Left ventricle myocardium inferior (tissue), 1 donor: ENCODE results near the gene SLC25A26. TPM values are rescaled to one million over a fixed set of nuclear protein-coding genes. Genes with fewer than 3 reads are reported as not detected.

Source experiments
- DNase-seq: peaks from one replicate; pipeline ENCODE4 v3.0.0-alpha.2; 2020
- H3K27ac ChIP-seq: fragments of 200-600 bp; replicated peaks from 2 replicates; pipeline ENCODE4 v1.8.0; 2021
- H3K27me3 ChIP-seq: fragments of 200-600 bp; 2 replicates; pipeline ENCODE4 v1.8.0; 2021; ENCODE audit warnings: low read depth
- H3K36me3 ChIP-seq: fragments of 200-600 bp; 2 replicates; pipeline ENCODE4 v1.8.0; 2021
- H3K4me1 ChIP-seq: fragments of 200-600 bp; 2 replicates; pipeline ENCODE4 v1.8.0; 2021
- H3K4me3 ChIP-seq: fragments of 200-600 bp; 2 replicates; pipeline ENCODE4 v1.8.0; 2021; ENCODE audit warnings: mild to moderate bottlenecking, moderate library complexity
- H3K9me3 ChIP-seq: fragments of 200-600 bp; replicated peaks from 2 replicates; pipeline ENCODE4 v1.8.0; 2021
- CTCF ChIP-seq: fragments of 200-600 bp; IDR thresholded peaks from 2 replicates; pipeline ENCODE4 v1.8.0; 2021; ENCODE audit warnings: antibody characterized with exemption, mild to moderate bottlenecking, borderline replicate concordance
- intact Hi-C: fragments of 100-400 bp; cut with micrococcal nuclease; formaldehyde crosslinking; loops from one replicate; pipeline ENCODE4 v1.11.0; 2022
- total RNA-seq: library from RNA; stranded (reverse); fragmentation: NEBNext Ultra II Directional; extraction: Animal tissue kit (Norgen Biotek cat#: 25700); gene quantifications from one replicate; pipeline ENCODE4 v1.2.1, GENCODE V29; 2021
- donor health status: DM: no; HTN: yes; CAD: no; lungs with severe emphysema.

The SLC25A26 gene
- total RNA-seq, 1 donor from 2014 or later: 40.7 TPM

- DNase-seq: no peak
- peak overlapping the region; percentile 57 for H3K27ac ChIP-seq
- peaks cover 53% of the 10 kb centered on the region for H3K4me1 ChIP-seq
- no peaks in the 10 kb centered on the region for H3K27me3 ChIP-seq
- peaks cover 71% of the 10 kb centered on the region for H3K36me3 ChIP-seq
- no peak overlapping the region for H3K4me3 ChIP-seq
- intact Hi-C loops: no loop called here
- no peaks in the 10 kb centered on the region for H3K9me3 ChIP-seq
- TF ChIP-seq CTCF: no peak
These were observed 172.7 kb downstream of the SLC25A26 start for GRCh38 chr3:66393333-66394005.

- intact Hi-C loops: no loop called here
- Histone ChIP-seq H3K27me3 (no peaks in the 10 kb centered on the region), H3K4me3 (no peak overlapping the region), H3K36me3 (peaks cover 74% of the 10 kb centered on the region), H3K4me1 (peaks cover 55% of the 10 kb centered on the region), H3K9me3 (no peaks in the 10 kb centered on the region), H3K27ac (peak overlapping the region; percentile 57)
- DNase-seq: no peak
- TF ChIP-seq CTCF: no peak
These were observed 173.4 kb downstream of the SLC25A26 start for GRCh38 chr3:66394019-66394752.

GRCh38 chr3:66394753-66395249 lies 174.0 kb downstream of the SLC25A26 start:
- Histone ChIP-seq H3K4me3 (no peak overlapping the region), H3K27me3 (no peaks in the 10 kb centered on the region), H3K36me3 (peaks cover 79% of the 10 kb centered on the region), H3K4me1 (peaks cover 55% of the 10 kb centered on the region), H3K27ac (peak overlapping the region; percentile 57), H3K9me3 (no peaks in the 10 kb centered on the region)
- no peak for DNase-seq
- no peak for TF ChIP-seq CTCF
- intact Hi-C loops: no loop called here

GRCh38 chr3:66395635-66396034 lies 174.8 kb downstream of the SLC25A26 start:
- no peak for DNase-seq
- TF ChIP-seq CTCF: no peak
- H3K9me3 ChIP-seq: no peaks in the 10 kb centered on the region
- intact Hi-C loops: no loop called here
- H3K4me3 ChIP-seq: no peak overlapping the region
- no peaks in the 10 kb centered on the region for H3K27me3 ChIP-seq
- H3K36me3 ChIP-seq: peaks cover 79% of the 10 kb centered on the region
- peaks cover 55% of the 10 kb centered on the region for H3K4me1 ChIP-seq
- H3K27ac ChIP-seq: no peak overlapping the region

GRCh38 chr3:66396161-66396760 lies 175.5 kb downstream of the SLC25A26 start:
- H3K27me3 ChIP-seq: no peaks in the 10 kb centered on the region
- intact Hi-C loops: no loop called here
- no peak for TF ChIP-seq CTCF
- H3K9me3 ChIP-seq: no peaks in the 10 kb centered on the region
- H3K27ac ChIP-seq: no peak overlapping the region
- peaks cover 61% of the 10 kb centered on the region for H3K4me1 ChIP-seq
- H3K4me3 ChIP-seq: no peak overlapping the region
- no peak for DNase-seq
- peaks cover 75% of the 10 kb centered on the region for H3K36me3 ChIP-seq
